HL-60 (cell line): ENCODE results near the gene GHDC.

ENCODE experiments used
- DNase-seq, 2 experiments: peaks; one replicate each; pipeline ENCODE4 v3.0.0-alpha.2; 2010 to 2020; ENCODE audit warnings: low read depth in 1 of 2, low spot score in 1 of 2
- H3K27ac ChIP-seq: fragments of 250-450 bp; sonication (Bioruptor Pico); replicated peaks from 2 replicates; pipeline ENCODE4 v1.5.1; 2020; ENCODE audit warnings: mild to moderate bottlenecking, moderate library complexity
- H3K27me3 ChIP-seq: fragments of 250-450 bp; sonication (Bioruptor Pico); 2 replicates; pipeline ENCODE4 v1.5.1; 2021; ENCODE audit warnings: mild to moderate bottlenecking, moderate library complexity; ENCODE audit not compliant: insufficient read depth, poor library complexity, severe bottlenecking
- H3K4me3 ChIP-seq: replicated peaks from 2 replicates; pipeline ENCODE4 v1.5.1; 2011; ENCODE audit warnings: mild to moderate bottlenecking, control low read depth, low read length; ENCODE audit not compliant: insufficient read depth
- GABPA ChIP-seq: IDR thresholded peaks from 2 replicates; pipeline ENCODE4 v1.6.1; 2012; ENCODE audit warnings: low read depth
- POLR2AphosphoS5 ChIP-seq: IDR thresholded peaks from 2 replicates; pipeline ENCODE4 v1.6.1; 2012; ENCODE audit warnings: low read depth
- REST ChIP-seq: IDR thresholded peaks from 2 replicates; pipeline ENCODE4 v1.6.1; 2012; ENCODE audit warnings: low read depth; ENCODE audit not compliant: insufficient replicate concordance
- SPI1 ChIP-seq: IDR thresholded peaks from 2 replicates; pipeline ENCODE4 v1.6.1; 2012; ENCODE audit warnings: low read depth, mild to moderate bottlenecking, borderline replicate concordance
- TF ChIP-seq, protein P1 (sequence below): IDR thresholded peaks from one replicate; pipeline ENCODE4 v1.5.1; 2011; ENCODE audit warnings: low read length, control low read depth, inconsistent platforms; ENCODE audit not compliant: insufficient read depth

Gene GHDC

DNA sequence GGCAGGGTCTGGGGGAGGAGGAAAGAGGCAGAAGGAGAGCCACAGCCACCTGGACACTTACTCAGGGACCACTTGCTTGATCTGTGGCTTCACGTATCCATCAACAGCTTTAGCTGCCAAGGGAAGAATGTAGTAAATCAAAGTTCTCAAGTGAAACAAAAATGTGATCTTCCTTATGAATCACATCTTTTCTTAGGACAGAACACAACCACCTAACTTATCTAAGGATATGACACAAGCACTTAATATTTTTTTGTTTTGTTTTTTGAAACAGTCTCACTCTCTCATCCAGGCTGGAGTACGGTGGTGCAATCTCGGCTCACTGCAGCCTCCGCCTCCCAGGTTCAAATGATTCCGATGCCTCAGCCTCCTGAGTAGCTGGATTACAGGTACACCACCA is 8.4 kb upstream of the GHDC start:
- no peak overlapping the region for H3K27ac ChIP-seq
- H3K27me3 ChIP-seq: no peaks in the 10 kb centered on the region
- TF ChIP-seq GABPA: no peak
- TF ChIP-seq, protein P1, sequence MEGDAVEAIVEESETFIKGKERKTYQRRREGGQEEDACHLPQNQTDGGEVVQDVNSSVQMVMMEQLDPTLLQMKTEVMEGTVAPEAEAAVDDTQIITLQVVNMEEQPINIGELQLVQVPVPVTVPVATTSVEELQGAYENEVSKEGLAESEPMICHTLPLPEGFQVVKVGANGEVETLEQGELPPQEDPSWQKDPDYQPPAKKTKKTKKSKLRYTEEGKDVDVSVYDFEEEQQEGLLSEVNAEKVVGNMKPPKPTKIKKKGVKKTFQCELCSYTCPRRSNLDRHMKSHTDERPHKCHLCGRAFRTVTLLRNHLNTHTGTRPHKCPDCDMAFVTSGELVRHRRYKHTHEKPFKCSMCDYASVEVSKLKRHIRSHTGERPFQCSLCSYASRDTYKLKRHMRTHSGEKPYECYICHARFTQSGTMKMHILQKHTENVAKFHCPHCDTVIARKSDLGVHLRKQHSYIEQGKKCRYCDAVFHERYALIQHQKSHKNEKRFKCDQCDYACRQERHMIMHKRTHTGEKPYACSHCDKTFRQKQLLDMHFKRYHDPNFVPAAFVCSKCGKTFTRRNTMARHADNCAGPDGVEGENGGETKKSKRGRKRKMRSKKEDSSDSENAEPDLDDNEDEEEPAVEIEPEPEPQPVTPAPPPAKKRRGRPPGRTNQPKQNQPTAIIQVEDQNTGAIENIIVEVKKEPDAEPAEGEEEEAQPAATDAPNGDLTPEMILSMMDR: no peak
- no peak for TF ChIP-seq POLR2AphosphoS5
- DNase-seq: no peak
- H3K4me3 ChIP-seq: no peak overlapping the region

DNA sequence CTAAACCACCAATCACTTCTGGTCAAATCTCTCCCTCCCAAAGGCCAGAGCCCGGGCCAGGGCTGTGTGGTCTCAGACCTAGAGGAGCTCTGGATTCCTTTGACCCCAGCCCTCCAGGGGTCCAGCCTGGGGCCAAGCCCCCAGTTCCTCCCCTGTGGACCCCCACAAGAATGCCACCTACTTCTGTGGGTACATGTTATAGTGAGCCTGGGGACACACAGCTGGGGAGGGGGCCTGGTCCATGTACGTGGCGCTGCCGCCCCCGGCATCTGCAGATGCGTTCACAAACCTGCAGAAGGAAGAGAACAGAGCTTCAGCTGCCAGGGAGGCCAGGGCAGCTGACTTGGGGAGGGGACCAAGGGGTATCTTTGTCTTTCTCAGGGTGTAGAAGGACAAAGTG is 7.9 kb upstream of the GHDC start:
- H3K27me3 ChIP-seq: no peaks in the 10 kb centered on the region
- TF ChIP-seq, protein P1: no peak
- TF ChIP-seq REST (no peak), SPI1 (no peak), POLR2AphosphoS5 (no peak), GABPA (no peak)
- DNase-seq: no peak
- H3K27ac ChIP-seq: no peak overlapping the region
- H3K4me3 ChIP-seq: no peak overlapping the region

- no peak for TF ChIP-seq POLR2AphosphoS5
- TF ChIP-seq SPI1: no peak
- TF ChIP-seq, protein P1: no peak
- TF ChIP-seq GABPA: no peak
- no peak for TF ChIP-seq REST
- no peaks in the 10 kb centered on the region for H3K27me3 ChIP-seq
- H3K27ac ChIP-seq: no peak overlapping the region
These were observed 7.1 kb upstream of the GHDC start for GRCh38 chr17:42201458-42201772.

DNA sequence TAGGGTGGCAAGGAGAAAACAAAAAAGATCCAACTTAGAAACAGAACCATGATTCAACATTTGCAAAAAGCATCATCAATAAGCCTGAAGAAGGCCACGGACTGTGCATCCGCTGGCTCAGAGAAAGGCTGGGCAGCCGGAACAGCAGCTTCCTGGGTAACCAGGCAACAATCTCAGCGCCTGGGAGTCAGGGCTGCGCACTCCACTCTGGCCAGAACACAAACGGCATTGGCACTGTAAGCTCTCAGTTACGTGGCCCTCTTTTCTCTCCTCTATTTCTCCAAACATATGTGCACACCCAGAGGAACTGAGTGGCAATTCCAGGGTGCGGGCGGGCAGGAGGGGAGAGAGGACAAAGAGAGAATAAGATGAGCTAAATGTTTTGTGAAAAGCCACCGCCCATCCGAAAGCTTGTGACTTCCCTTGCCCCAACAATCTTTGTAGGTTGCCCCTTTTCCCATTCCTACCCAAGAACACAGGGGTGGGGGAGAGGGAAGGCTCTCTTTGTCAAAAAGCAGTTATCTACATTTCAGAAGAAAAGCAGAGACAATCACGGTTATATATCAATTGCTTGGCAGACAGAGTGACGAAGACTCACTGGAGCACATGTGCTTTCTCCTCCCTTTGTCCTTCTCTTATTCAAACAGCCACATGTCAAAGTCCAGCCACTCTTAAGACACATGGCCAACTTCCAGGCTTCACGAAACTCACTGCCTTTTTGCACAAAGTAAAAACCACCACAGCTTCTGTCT is 6.6 kb upstream of the GHDC start:
- TF ChIP-seq SPI1 (no peak), REST (no peak), GABPA (no peak), POLR2AphosphoS5 (no peak)
- TF ChIP-seq, protein P1: no peak
- no peak for DNase-seq
- no peak overlapping the region for H3K27ac ChIP-seq
- no peak overlapping the region for H3K4me3 ChIP-seq
- H3K27me3 ChIP-seq: no peaks in the 10 kb centered on the region

More at GRCh38 chr17:42201458-42201772, 7.1 kb upstream of the GHDC start:
- H3K4me3 ChIP-seq: no peak overlapping the region
- no peak for DNase-seq
